ENCODE results near the gene TRIM14. TPM values are rescaled to one million over a fixed set of nuclear protein-coding genes. Genes with fewer than 3 reads are reported as not detected.

TRIM14 gene
- total RNA-seq, 1 experiment from 2014 or later, result 12.5 TPM

GRCh38 chr9:98135938-98136337, 16.9 kb upstream of the TRIM14 start:
- Histone ChIP-seq H3K23ac (ENCODE audit: insufficient read length, low read depth, low read length) (no peak overlapping the region), H2BK5ac (ENCODE audit: insufficient read length, low read length) (no peak overlapping the region), H3K4me1 (ENCODE audit: insufficient read depth, low read length) (no peaks in the 10 kb centered on the region), H3K79me1 (ENCODE audit: insufficient read depth, low read depth, low read length, poor library complexity, severe bottlenecking) (no peaks in the 10 kb centered on the region), H4K20me1 (ENCODE audit: control insufficient read depth, insufficient read depth, insufficient read length) (no peaks in the 10 kb centered on the region), H2AK5ac (ENCODE audit: insufficient read length, low read length) (no peak overlapping the region), H3K14ac (ENCODE audit: insufficient read depth, low read length) (no peak overlapping the region; the same call in 1 of the 2 replicates), H4K91ac (ENCODE audit: insufficient read length, low read depth, low read length) (no peak overlapping the region), H2BK120ac (ENCODE audit: low read depth, low read length, poor library complexity, severe bottlenecking) (no peak overlapping the region), H3K9me3 (ENCODE audit: control insufficient read depth, low read depth, low read length) (no peaks in the 10 kb centered on the region), H4K8ac (replicated peaks; ENCODE audit: insufficient read length, low read depth, low read length) (no peak overlapping the region), H2BK12ac (ENCODE audit: insufficient read length, low read depth, low read length) (no peak overlapping the region), H2AFZ (ENCODE audit: low read length) (no peak overlapping the region), H3K4me2 (ENCODE audit: insufficient read depth, insufficient read length, low read length) (no peak overlapping the region), H2BK20ac (ENCODE audit: low read depth, low read length, poor library complexity, severe bottlenecking) (no peak overlapping the region), H3K27me3 (ENCODE audit: insufficient read depth, low read length) (no peaks in the 10 kb centered on the region), H2BK15ac (ENCODE audit: low read depth, low read length) (no peak overlapping the region), H3K23me2 (ENCODE audit: insufficient read length, low read depth, low read length, poor library complexity, severe bottlenecking) (no peaks in the 10 kb centered on the region), H3K18ac (ENCODE audit: insufficient read length, low read depth, low read length) (no peak overlapping the region), H3K4ac (ENCODE audit: low read depth, low read length) (no peak overlapping the region), H3K27ac (ENCODE audit: insufficient read length, low read depth, low read length) (no peak overlapping the region), H4K5ac (ENCODE audit: insufficient read length, low read depth, low read length) (no peak overlapping the region), H3K9ac (ENCODE audit: extremely low read depth, insufficient read length, low read length) (no peak overlapping the region), H3T11ph (ENCODE audit: low read length) (no peak overlapping the region), H3K79me2 (ENCODE audit: insufficient read depth, low read length) (no peaks in the 10 kb centered on the region), H3K56ac (ENCODE audit: insufficient read length, low read depth, low read length) (no peak overlapping the region)
- no CpG with 5 or more reads among the region's 7 CpGs for WGBS (ENCODE audit: extremely low coverage, insufficient read length, low lambda C conversion rate)
- H3K27ac Mint-ChIP-seq, result no peak overlapping the region
- H3K4me1 Mint-ChIP-seq, result peaks cover 8 to 15% of the 10 kb centered on the region in 2 experiments
- no peak for TF ChIP-seq CTCF (conservative IDR thresholded peaks at IDR 0.05)
- DNase-seq, result peak; percentile 10
- no peaks in the 10 kb centered on the region for H3K27me3 Mint-ChIP-seq (ENCODE audit: low read depth)
- H3K36me3 Mint-ChIP-seq (ENCODE audit: insufficient read depth in 1 of 3, low read depth in 3 of 3), result peaks cover 6 to 20% (median 7%) of the 10 kb centered on the region in 3 experiments; a peak in 5 of 7 replicates
- H3K4me3 Mint-ChIP-seq, result no peak overlapping the region
- H3K9me3 Mint-ChIP-seq, result no peaks in the 10 kb centered on the region
